H1 (cell line): ENCODE data around the gene TTLL1. TPM values are rescaled to one million over a fixed set of nuclear protein-coding genes. Genes with fewer than 3 reads are reported as not detected.

Experiments used
- CTCF ChIA-PET: fragments of 300-600 bp; sonication (Branson Sonifier 250); formaldehyde crosslinking; loops from one replicate; lab custom pipeline; 2021; ENCODE audit not compliant: partially characterized antibody; lab: Charles Lee
- POLR2A ChIA-PET: fragments of 300-600 bp; sonication (Branson Sonifier 250); formaldehyde crosslinking; loops from one replicate; lab custom pipeline; 2021; ENCODE audit warnings: inconsistent platforms; ENCODE audit not compliant: partially characterized antibody; lab: Charles Lee
- DNase-seq, 2 experiments: peaks; one replicate each; pipeline versions ENCODE4 v3.0.0 to v3.0.0-alpha.2; 2010 to 2022; ENCODE audit warnings: low spot score in 2 of 2, low read depth in 1 of 2, mixed read lengths in 1 of 2
- FAIRE-seq: peaks from 2 replicates; lab custom pipeline; 2011; peaks lifted over from hg19 to GRCh38; lab: Jason Lieb, UNC
- H2AFZ ChIP-seq: 2 replicates; pipeline ENCODE4 v1.8.1; 2012; ENCODE audit warnings: low read length, inconsistent platforms
- H2AK5ac ChIP-seq: 2 replicates; pipeline ENCODE4 v1.6.1; 2013; ENCODE audit warnings: low read depth, low read length
- H2BK120ac ChIP-seq: replicated peaks from 2 replicates; pipeline ENCODE3; 2013; ENCODE audit warnings: low read depth, low read length, inconsistent platforms
- H2BK12ac ChIP-seq: 2 replicates; pipeline ENCODE4 v1.6.1; 2013; ENCODE audit warnings: low read depth, low read length
- H2BK15ac ChIP-seq: 2 replicates; pipeline ENCODE4 v1.6.1; 2013; ENCODE audit warnings: low read length
- H2BK20ac ChIP-seq: 2 replicates; pipeline ENCODE4 v1.6.1; 2013; ENCODE audit warnings: low read length
- H2BK5ac ChIP-seq: 2 replicates; pipeline ENCODE4 v1.6.1; 2013; ENCODE audit warnings: low read depth, low read length
- H3K14ac ChIP-seq: 2 replicates; pipeline ENCODE4 v1.6.1; 2013; ENCODE audit warnings: inconsistent platforms; ENCODE audit not compliant: insufficient read length
- H3K18ac ChIP-seq: 2 replicates; pipeline ENCODE4 v1.6.1; 2013; ENCODE audit warnings: low read length; ENCODE audit errors: extremely low read depth
- H3K23ac ChIP-seq: 2 replicates; pipeline ENCODE4 v1.6.1; 2013; ENCODE audit warnings: inconsistent platforms; ENCODE audit not compliant: insufficient read length
- H3K23me2 ChIP-seq: 2 replicates; pipeline ENCODE4 v1.6.1; 2013; ENCODE audit warnings: low read depth, low read length
- H3K27ac ChIP-seq: 2 replicates; pipeline ENCODE4 v1.6.1; 2011; ENCODE audit warnings: low read depth, low read length, inconsistent platforms
- H3K27me3 ChIP-seq, 4 experiments: replicated peaks in 1 of 4; 1 replicate in 1 of 4; 2 replicates in 3 of 4; pipeline versions ENCODE4 v1.6.1 to v1.8.1; 2011 to 2013; ENCODE audit warnings: low read length in 3 of 4, mild to moderate bottlenecking in 3 of 4, inconsistent platforms in 2 of 4, mixed read lengths in 2 of 4, moderate library complexity in 1 of 4; ENCODE audit not compliant: control insufficient read depth in 3 of 4, insufficient read depth in 3 of 4; ENCODE audit errors: extremely low read depth in 1 of 4
- H3K36me3 ChIP-seq, 4 experiments: 2 replicates each; pipeline versions ENCODE4 v1.6.1 to v1.8.1; 2011 to 2013; ENCODE audit warnings: mild to moderate bottlenecking in 4 of 4, low read length in 3 of 4, moderate library complexity in 2 of 4, control low read depth in 1 of 4, inconsistent platforms in 1 of 4; ENCODE audit not compliant: insufficient read depth in 4 of 4, control insufficient read depth in 2 of 4
- H3K4ac ChIP-seq: replicated peaks from 2 replicates; pipeline ENCODE3; 2013; ENCODE audit warnings: low read length, low read depth, mixed read lengths, inconsistent platforms; ENCODE audit not compliant: insufficient read length
- H3K4me1 ChIP-seq, 4 experiments: replicated peaks in 1 of 4; 1 replicate in 1 of 4; 2 replicates in 3 of 4; pipeline versions ENCODE4 v1.6.1 to v1.8.1; 2011 to 2013; ENCODE audit warnings: low read length in 3 of 4, inconsistent platforms in 2 of 4, mixed read lengths in 1 of 4; ENCODE audit not compliant: insufficient read depth in 4 of 4, control insufficient read depth in 3 of 4
- H3K4me2 ChIP-seq, 2 experiments: 2 replicates each; pipeline versions ENCODE4 v1.6.1 to v1.8.1; 2011 to 2013; ENCODE audit warnings: low read depth in 2 of 2, low read length in 2 of 2, control low read depth in 1 of 2, inconsistent platforms in 1 of 2, mild to moderate bottlenecking in 1 of 2; ENCODE audit not compliant: insufficient read depth in 1 of 2
- H3K4me3 ChIP-seq, 4 experiments: fragments of 200-600, 300-600 bp in 1 of 4; sonication (generic), shearing (Covaris generic), sonication (Bioruptor Twin) in 1 of 4; 2 replicates each; pipeline versions ENCODE4 v1.5.1 to v1.8.1; 2011 to 2016; ENCODE audit warnings: low read length in 4 of 4, low read depth in 3 of 4, control low read depth in 2 of 4, inconsistent platforms in 2 of 4, mild to moderate bottlenecking in 2 of 4, mixed read lengths in 1 of 4, moderate library complexity in 1 of 4; ENCODE audit not compliant: insufficient read depth in 2 of 4; ENCODE audit errors: extremely low read depth in 1 of 4
- H3K56ac ChIP-seq: replicated peaks from 2 replicates; pipeline ENCODE3; 2013; ENCODE audit warnings: low read depth, mild to moderate bottlenecking, mixed read lengths, low read length, inconsistent platforms; ENCODE audit not compliant: insufficient read length
- H3K79me1 ChIP-seq: 2 replicates; pipeline ENCODE4 v1.6.1; 2013; ENCODE audit warnings: low read depth, low read length, control low read depth
- H3K79me2 ChIP-seq, 2 experiments: 2 replicates each; pipeline versions ENCODE4 v1.6.1 to v1.8.1; 2012 to 2013; ENCODE audit warnings: low read length in 2 of 2, mild to moderate bottlenecking in 2 of 2, inconsistent platforms in 1 of 2; ENCODE audit not compliant: insufficient read depth in 2 of 2, control insufficient read depth in 1 of 2
- H3K9ac ChIP-seq, 4 experiments: replicated peaks in 1 of 4; 1 replicate in 1 of 4; 2 replicates in 3 of 4; pipeline versions ENCODE4 v1.6.1 to v1.8.1; 2011 to 2013; ENCODE audit warnings: low read depth in 3 of 4, low read length in 3 of 4, control low read depth in 2 of 4, mild to moderate bottlenecking in 2 of 4, moderate library complexity in 2 of 4, inconsistent platforms in 1 of 4; ENCODE audit errors: extremely low read depth in 1 of 4
- H3K9me3 ChIP-seq, 2 experiments: 2 replicates each; pipeline versions ENCODE4 v1.6.1 to v1.8.1; 2012 to 2013; ENCODE audit warnings: mild to moderate bottlenecking in 2 of 2, moderate library complexity in 2 of 2, control low read depth in 1 of 2, inconsistent platforms in 1 of 2, low read depth in 1 of 2, low read length in 1 of 2, mixed read lengths in 1 of 2; ENCODE audit not compliant: insufficient read depth in 2 of 2
- H4K20me1 ChIP-seq, 2 experiments: replicated peaks in 1 of 2; 2 replicates each; pipeline versions ENCODE3 to v1.8.1; 2011 to 2013; ENCODE audit warnings: inconsistent platforms in 2 of 2, low read length in 2 of 2, mild to moderate bottlenecking in 1 of 2; ENCODE audit not compliant: insufficient read depth in 2 of 2, control insufficient read depth in 1 of 2
- H4K5ac ChIP-seq: 2 replicates; pipeline ENCODE4 v1.6.1; 2013; ENCODE audit warnings: low read length, low read depth, mixed read lengths, inconsistent platforms; ENCODE audit not compliant: insufficient read length
- H4K8ac ChIP-seq: 2 replicates; pipeline ENCODE4 v1.8.0; 2013; ENCODE audit warnings: mild to moderate bottlenecking, moderate library complexity, low read length, inconsistent platforms; ENCODE audit not compliant: insufficient read depth; ENCODE audit errors: extremely low read depth
- H4K91ac ChIP-seq: replicated peaks from 2 replicates; pipeline ENCODE3; 2013; ENCODE audit warnings: low read length, mixed read lengths, inconsistent platforms; ENCODE audit not compliant: insufficient read length
- RXRA ChIP-seq: IDR thresholded peaks from 2 replicates; pipeline ENCODE4 v1.6.1; 2011; ENCODE audit warnings: low read depth, mild to moderate bottlenecking, low read length, moderate library complexity; ENCODE audit not compliant: insufficient read depth
- SP2 ChIP-seq: IDR thresholded peaks from 2 replicates; pipeline ENCODE4 v1.6.1; 2012; ENCODE audit warnings: mild to moderate bottlenecking, low read length, inconsistent platforms
- WGBS, 2 experiments: shearing (Covaris generic) in 1 of 2; methylation state at CpG; one replicate each; pipeline versions ENCODE4 v1.1.6 to v1.1.7; 2013 to 2015; ENCODE audit warnings: low lambda C conversion rate in 2 of 2, mixed read lengths in 2 of 2, inconsistent platforms in 1 of 2, low coverage in 1 of 2, missing lambda C conversion rate in 1 of 2; ENCODE audit not compliant: insufficient replicate concordance in 2 of 2, insufficient coverage in 1 of 2, insufficient read length in 1 of 2; ENCODE audit errors: extremely low coverage in 1 of 2, missing lambda C conversion rate in 1 of 2; 5-methylcytosine and 5-hydroxymethylcytosine counted together
- polyA plus RNA-seq, 7 experiments: library from polyadenylated mRNA; depleted of rRNA in 3 of 7; stranded (reverse) in 5 of 7; unstranded in 2 of 7; fragments of >200 nt in 5 of 7; fragments of 200-250 nt in 2 of 7; gene quantifications; 1 replicate in 5 of 7; 2 replicates in 1 of 7; 4 replicates in 1 of 7; pipeline versions ENCODE4 v1.2.1 to v1.2.3, GENCODE V29; 2011 to 2013; ENCODE audit warnings: missing spikeins in 2 of 7, mixed read lengths in 2 of 7
- total RNA-seq: library from RNA; stranded (reverse); fragmentation: NEBNext Ultra II Directional; extraction: Animal tissue kit (Norgen Biotek cat#: 25700); gene quantifications from 2 replicates; pipeline ENCODE4 v1.2.1, GENCODE V29; 2021

TTLL1 gene
- total and polyA plus RNA-seq, 2 of the 8 experiments (the other 6 are each of a cell fraction or from before 2014, with no cell fraction given) = 5.0 to 13.8 TPM

GRCh38 chr22:43039800-43040199, 49.4 kb downstream of the TTLL1 start:
- Histone ChIP-seq H3K14ac (no peak overlapping the region), H4K5ac (no peak overlapping the region), H2BK5ac (peak overlapping the region; percentile 75; the same call in 1 of the 2 replicates), H3K4me3 (no peak overlapping the region), H3K9me3 (no peaks in the 10 kb centered on the region; a peak in 1 of 4 replicates), H2AFZ (no peak overlapping the region), H2AK5ac (no peak overlapping the region), H3K27ac (no peak overlapping the region), H3K23ac (no peak overlapping the region), H2BK120ac (no peak overlapping the region), H4K20me1 (no peaks in the 10 kb centered on the region), H3K18ac (no peak overlapping the region), H2BK12ac (no peak overlapping the region), H3K27me3 (no peaks in the 10 kb centered on the region), H3K79me2 (no peaks in the 10 kb centered on the region), H2BK15ac (0 out of 2 replicates have a peak overlapping the region, but pooled peaks have one; percentile 61), H3K79me1 (no peaks in the 10 kb centered on the region), H3K23me2 (no peaks in the 10 kb centered on the region), H3K56ac (no peak overlapping the region), H4K91ac (no peak overlapping the region), H3K4me2 (no peak overlapping the region), H3K4ac (no peak overlapping the region), H4K8ac (no peak overlapping the region), H3K4me1 (peaks cover 0 to 3% (median 0%) of the 10 kb centered on the region in 4 experiments; a peak in 2 of 7 replicates), H3K9ac (no peak overlapping the region), H3K36me3 (no peaks in the 10 kb centered on the region), H2BK20ac (no peak overlapping the region)
- 84% methylated on average over 13 of the region's 13 CpGs; no CpG with 5 or more reads in 1 of the 2 experiments for WGBS, 2 experiments
- FAIRE-seq (no peak), DNase-seq (no peak)
- ChIA-PET POLR2A (interaction anchor here (0.6 to 1.6 kb wide), 6 partner anchors 11 to 425 kb away, joined by 3 to 6 read pairs (median 3); partner anchors contain the start of genes PACSIN2 and POLDIP3), CTCF (interaction anchor here (0.6 to 2.2 kb wide), 8 partner anchors 11 to 178 kb away, joined by 3 to 7 read pairs (median 5); no protein-coding TSS in a partner anchor)
- TF ChIP-seq SP2 = no peak
- TF ChIP-seq RXRA = no peak
